ENCODE data around the gene HOXC10. TPM values are rescaled to one million over a fixed set of nuclear protein-coding genes. Genes with fewer than 3 reads are reported as not detected.

Gene HOXC10
- total and polyA plus RNA-seq, 2 donors (not counting 3 experiments of a cell fraction or from before 2014, with no cell fraction given), result 0.18 TPM; not detected in 1

DNA sequence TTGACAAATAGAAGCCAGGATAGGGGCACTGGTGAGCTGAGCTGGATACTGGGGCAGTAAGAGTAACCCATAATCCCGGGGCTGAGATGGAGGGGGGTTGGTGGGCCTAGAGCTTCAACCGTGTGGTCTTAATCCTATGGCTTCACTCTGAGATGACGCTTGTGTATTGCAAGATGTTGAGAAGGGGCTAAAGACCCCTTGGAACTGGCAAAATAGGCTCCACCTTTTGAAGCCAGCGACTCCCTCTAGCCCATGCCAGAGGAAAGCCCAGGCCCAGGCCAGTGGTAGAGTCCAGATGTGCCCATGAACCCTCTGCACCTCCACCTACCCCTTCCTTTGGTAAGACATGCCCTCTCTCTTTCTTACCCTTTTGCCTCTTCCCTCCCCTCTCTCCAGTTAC, 25.6 kb upstream of the HOXC10 start:
- Histone ChIP-seq H3K4me1 (ENCODE audit: control insufficient read depth, extremely low read depth, insufficient read depth, low read length) (no peaks in the 10 kb centered on the region), H4K20me1 (replicated peaks; ENCODE audit: control insufficient read depth, extremely low read depth, insufficient read depth, low read length) (no peaks in the 10 kb centered on the region), H2AFZ (ENCODE audit: low read depth, low read length) (no peak overlapping the region), H3K27ac (ENCODE audit: insufficient read depth, low read depth, low read length) (no peak overlapping the region), H3K9me3 (replicated peaks; ENCODE audit: control insufficient read depth, insufficient read depth, low read length) (no peaks in the 10 kb centered on the region), H3K27me3 (ENCODE audit: control insufficient read depth in 2 of 2, insufficient read depth in 2 of 2, low read length in 2 of 2) (peaks cover 86 to 98% of the 10 kb centered on the region in 2 experiments), H3K4me2 (ENCODE audit: insufficient read depth, low read length) (no peak overlapping the region), H3K4me3 (replicated peaks in 1 of 3; ENCODE audit: insufficient read depth in 1 of 3, low read depth in 1 of 3, low read length in 3 of 3) (no peak overlapping the region), H3K79me2 (ENCODE audit: control insufficient read depth, insufficient read depth, low read length) (no peaks in the 10 kb centered on the region), H3K36me3 (ENCODE audit: control insufficient read depth in 2 of 2, extremely low read depth in 1 of 2, insufficient read depth in 2 of 2, low read length in 2 of 2) (no peaks in the 10 kb centered on the region), H3K9me1 (replicated peaks; ENCODE audit: control insufficient read depth, extremely low read depth, insufficient read depth, low read length) (no peaks in the 10 kb centered on the region), H3K9ac (replicated peaks; ENCODE audit: extremely low read depth, insufficient read depth, low read length) (no peak overlapping the region)
- ChIA-PET POLR2A (no interaction called here), CTCF (no interaction called here)
- intact Hi-C loops (cut with micrococcal nuclease), result no loop called here
- TF ChIP-seq JUN (IDR thresholded peaks at IDR 0.05; ENCODE audit: borderline replicate concordance, insufficient read depth, insufficient read length, low read depth) (no peak), MYC (IDR thresholded peaks at IDR 0.05; ENCODE audit: low read depth, low read length) (no peak), GATA2 (IDR thresholded peaks at IDR 0.05; ENCODE audit: insufficient read depth, insufficient read length, low read depth, low read length) (no peak), FOS (IDR thresholded peaks at IDR 0.05; ENCODE audit: borderline replicate concordance, insufficient read depth, low read length) (no peak), POLR2AphosphoS5 (IDR thresholded peaks at IDR 0.05; ENCODE audit: insufficient read depth, low read depth, low read length) (no peak)
- TF ChIP-seq, protein P1, sequence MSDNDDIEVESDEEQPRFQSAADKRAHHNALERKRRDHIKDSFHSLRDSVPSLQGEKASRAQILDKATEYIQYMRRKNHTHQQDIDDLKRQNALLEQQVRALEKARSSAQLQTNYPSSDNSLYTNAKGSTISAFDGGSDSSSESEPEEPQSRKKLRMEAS (IDR thresholded peaks at IDR 0.05; ENCODE audit: insufficient read depth, insufficient read length), result no peak
- BruUV-seq (replicated peaks), result no TSS peak
- dilution Hi-C loops (cut with MboI; ENCODE audit: extremely low pct_ligation_motif_present, low sequenced_read_pairs), result no loop called here
- FAIRE-seq, result no peak
- no peak for DNase-seq (ENCODE audit: low read depth, low spot score)

DNA sequence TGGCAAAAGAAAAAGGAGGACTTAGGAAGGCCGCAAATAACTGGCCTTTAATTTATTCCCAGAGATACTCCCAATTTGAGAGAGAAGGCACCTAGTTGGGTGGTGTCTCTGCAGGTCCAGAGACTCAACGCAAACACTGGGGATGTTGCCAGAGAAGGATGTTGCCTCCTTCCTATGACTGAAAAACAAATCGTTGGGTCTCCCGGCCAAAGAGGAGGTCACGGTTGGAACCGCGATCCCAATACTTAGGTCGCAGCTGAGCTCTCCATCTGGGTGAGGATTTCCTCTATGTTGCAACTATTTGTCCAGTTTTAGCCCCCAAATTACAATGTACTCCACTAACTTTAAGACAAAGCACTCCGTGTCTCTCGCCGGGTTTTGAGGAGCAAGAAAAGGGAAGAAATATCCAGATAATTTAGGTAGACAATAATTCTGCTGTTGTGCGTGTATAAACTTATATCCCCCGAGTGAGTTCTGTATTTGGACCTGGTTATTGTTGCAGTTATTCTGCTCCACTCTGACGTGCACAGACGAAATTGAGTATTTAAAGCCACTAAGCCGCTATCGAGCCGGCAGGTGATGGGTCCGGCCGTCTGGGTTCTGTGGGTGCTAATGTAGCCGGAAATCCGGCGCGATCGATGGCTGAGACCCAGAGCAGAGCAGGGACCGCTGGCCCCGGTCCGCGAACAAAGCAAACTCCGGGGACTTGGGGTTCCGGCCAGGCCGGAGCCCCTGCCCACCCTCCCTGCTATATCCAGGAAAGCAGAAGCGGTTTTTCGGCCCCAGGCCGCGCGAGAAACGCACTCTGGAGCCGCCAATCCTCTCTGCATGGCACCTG, 24.5 kb upstream of the HOXC10 start:
- no peaks in the 10 kb centered on the region for H3K36me3 ChIP-seq (ENCODE audit: control insufficient read depth in 2 of 2, extremely low read depth in 1 of 2, insufficient read depth in 2 of 2, low read length in 2 of 2)
- no peaks in the 10 kb centered on the region for H3K79me2 ChIP-seq (ENCODE audit: control insufficient read depth, insufficient read depth, low read length)
- H3K9ac ChIP-seq (replicated peaks; ENCODE audit: extremely low read depth, insufficient read depth, low read length), result no peak overlapping the region
- no TSS peak for BruUV-seq (replicated peaks)
- no peak overlapping the region for H3K4me2 ChIP-seq (ENCODE audit: insufficient read depth, low read length)
- H2AFZ ChIP-seq (ENCODE audit: low read depth, low read length), result no peak overlapping the region
- dilution Hi-C loops (cut with MboI; ENCODE audit: extremely low pct_ligation_motif_present, low sequenced_read_pairs), result no loop called here
- FAIRE-seq (no peak), DNase-seq (ENCODE audit: low read depth, low spot score) (no peak)
- POLR2A ChIA-PET, result no interaction called here
- peaks cover 90 to 98% of the 10 kb centered on the region in 2 experiments for H3K27me3 ChIP-seq (ENCODE audit: control insufficient read depth in 2 of 2, insufficient read depth in 2 of 2, low read length in 2 of 2)
- TF ChIP-seq EZH2 (IDR thresholded peaks at IDR 0.05; ENCODE audit: borderline replicate concordance, low read depth, low read length, severe bottlenecking) (peak; percentile 88), POLR2A (IDR thresholded peaks at IDR 0.05; ENCODE audit: low read depth, low read length) (no peak)
- H3K4me3 ChIP-seq (replicated peaks in 1 of 3; ENCODE audit: insufficient read depth in 1 of 3, low read depth in 1 of 3, low read length in 3 of 3), result no peak overlapping the region
- intact Hi-C loops (cut with micrococcal nuclease), result no loop called here
- no peaks in the 10 kb centered on the region for H4K20me1 ChIP-seq (replicated peaks; ENCODE audit: control insufficient read depth, extremely low read depth, insufficient read depth, low read length)
- H3K9me1 ChIP-seq (replicated peaks; ENCODE audit: control insufficient read depth, extremely low read depth, insufficient read depth, low read length), result no peaks in the 10 kb centered on the region
- H3K4me1 ChIP-seq (ENCODE audit: control insufficient read depth, extremely low read depth, insufficient read depth, low read length), result no peaks in the 10 kb centered on the region
- CTCF ChIA-PET, result interaction anchor here (1.0 kb wide), 1 partner anchor 24 kb away, joined by 3 read pairs; the partner anchor contains the start of gene HOXC10
- H3K27ac ChIP-seq (ENCODE audit: insufficient read depth, low read depth, low read length), result no peak overlapping the region
- no peaks in the 10 kb centered on the region for H3K9me3 ChIP-seq (replicated peaks; ENCODE audit: control insufficient read depth, insufficient read depth, low read length)

All from endothelial cell of umbilical vein (primary cell).